SU-DHL-6 (cell line): ENCODE results near the gene RB1.

Experiments
- H2AFZ ChIP-seq: fragments of 200-600 bp; sonication (generic); 2 replicates; pipeline ENCODE4 v1.6.1; 2014; ENCODE audit warnings: low read depth, mild to moderate bottlenecking, moderate library complexity, mixed read lengths, antibody characterized with exemption, low read length; ENCODE audit not compliant: severe bottlenecking
- H3F3A ChIP-seq: fragments of 200-600 bp; shearing (Covaris generic); 2 replicates; pipeline ENCODE4 v1.6.0; 2016; ENCODE audit warnings: antibody characterized with exemption, mild to moderate bottlenecking; ENCODE audit not compliant: insufficient read depth
- H3K27ac ChIP-seq: fragments of 200-600 bp; sonication (generic); 2 replicates; pipeline ENCODE4 v1.5.1; 2016; ENCODE audit warnings: low read depth, mild to moderate bottlenecking, low read length, moderate library complexity, mixed read lengths
- H3K27me3 ChIP-seq: fragments of 200-600 bp; sonication (generic), shearing (Covaris generic); 2 replicates; pipeline ENCODE4 v1.6.0; 2014; ENCODE audit warnings: mild to moderate bottlenecking, low read length
- H3K36me3 ChIP-seq: fragments of 200-600 bp; sonication (generic); 2 replicates; pipeline ENCODE4 v1.6.1; 2014; ENCODE audit warnings: mild to moderate bottlenecking, low read length, mixed read lengths
- H3K4me2 ChIP-seq: fragments of 300-600, 200-600 bp; shearing (Covaris generic), sonication (generic); 2 replicates; pipeline ENCODE4 v1.6.0; 2014; ENCODE audit warnings: low read length, low read depth, mild to moderate bottlenecking; ENCODE audit not compliant: poor library complexity, severe bottlenecking
- H3K4me3 ChIP-seq: fragments of 200-600 bp; sonication (generic); 2 replicates; pipeline ENCODE4 v1.5.1; 2014; ENCODE audit warnings: antibody characterized with exemption, low read length, mild to moderate bottlenecking, mixed read lengths; ENCODE audit not compliant: insufficient read depth, poor library complexity, severe bottlenecking
- H3K79me2 ChIP-seq: fragments of 200-600 bp; sonication (generic); 2 replicates; pipeline ENCODE4 v1.6.1; 2014; ENCODE audit warnings: mild to moderate bottlenecking, low read length, moderate library complexity; ENCODE audit not compliant: insufficient read depth
- H3K9ac ChIP-seq: fragments of 200-600 bp; sonication (generic); 2 replicates; pipeline ENCODE4 v1.7.0; 2014; ENCODE audit warnings: mild to moderate bottlenecking, low read length
- H3K9me2 ChIP-seq: fragments of 200-600 bp; sonication (generic); replicated peaks from 2 replicates; pipeline ENCODE4 v1.6.1; 2014; ENCODE audit warnings: low read length; ENCODE audit not compliant: insufficient read depth
- H3K9me3 ChIP-seq: fragments of 200-600 bp; sonication (generic); 2 replicates; pipeline ENCODE4 v1.6.1; 2014; ENCODE audit warnings: low read length, mixed read lengths; ENCODE audit not compliant: insufficient read depth
- H4K20me1 ChIP-seq: fragments of 200-600 bp; sonication (generic); 2 replicates; pipeline ENCODE4 v1.6.1; 2014; ENCODE audit warnings: low read depth, mild to moderate bottlenecking, antibody characterized with exemption, low read length, moderate library complexity, mixed read lengths
- CTCF ChIP-seq: fragments of 200-600 bp; sonication (generic); IDR thresholded peaks from one replicate; pipeline ENCODE4 v1.5.1; 2017; ENCODE audit warnings: antibody characterized with exemption, mild to moderate bottlenecking, low read length, moderate library complexity; ENCODE audit not compliant: insufficient read depth, poor library complexity, severe bottlenecking
- EZH2phosphoT487 ChIP-seq: fragments of 200-600 bp; sonication (generic), shearing (Covaris generic); conservative IDR thresholded peaks from 2 replicates; pipeline ENCODE4 v1.6.1; 2018; ENCODE audit warnings: mild to moderate bottlenecking, antibody characterized with exemption, low read length, moderate library complexity, mixed read lengths

The RB1 gene

GRCh38 chr13:48475230-48475629, 171.7 kb downstream of the RB1 start:
- H3K79me2 ChIP-seq: no peaks in the 10 kb centered on the region
- H3K36me3 ChIP-seq: peaks cover 45% of the 10 kb centered on the region
- peaks cover 7% of the 10 kb centered on the region; the same call in 1 of the 2 replicates for H3F3A ChIP-seq
- H3K27me3 ChIP-seq: no peaks in the 10 kb centered on the region
- H3K9ac ChIP-seq: no peak overlapping the region
- no peak overlapping the region for H3K4me2 ChIP-seq
- no peak overlapping the region for H3K4me3 ChIP-seq
- H3K9me3 ChIP-seq: no peaks in the 10 kb centered on the region
- no peak overlapping the region for H3K27ac ChIP-seq
- H2AFZ ChIP-seq: no peak overlapping the region
- TF ChIP-seq CTCF (no peak), EZH2phosphoT487 (no peak)
- no peaks in the 10 kb centered on the region for H3K9me2 ChIP-seq
- no peaks in the 10 kb centered on the region for H4K20me1 ChIP-seq

- Histone ChIP-seq H3K27ac (no peak overlapping the region), H3K79me2 (no peaks in the 10 kb centered on the region), H3K36me3 (peaks cover 52% of the 10 kb centered on the region), H3K4me3 (no peak overlapping the region), H3K9ac (no peak overlapping the region), H3K9me2 (no peaks in the 10 kb centered on the region), H4K20me1 (no peaks in the 10 kb centered on the region), H3K4me2 (no peak overlapping the region), H3F3A (peaks cover 14% of the 10 kb centered on the region; the same call in 1 of the 2 replicates), H3K9me3 (no peaks in the 10 kb centered on the region), H3K27me3 (no peaks in the 10 kb centered on the region), H2AFZ (no peak overlapping the region)
- TF ChIP-seq CTCF (no peak), EZH2phosphoT487 (no peak)
These were observed 172.7 kb downstream of the RB1 start for GRCh38 chr13:48476215-48476614.

- Histone ChIP-seq H3K4me3 (no peak overlapping the region), H3K9me2 (no peaks in the 10 kb centered on the region), H3K27ac (peak overlapping the region; percentile 16; the same call in 1 of the 2 replicates), H4K20me1 (no peaks in the 10 kb centered on the region), H3K9ac (no peak overlapping the region), H3K27me3 (no peaks in the 10 kb centered on the region), H3K36me3 (peaks cover 52% of the 10 kb centered on the region), H3K9me3 (no peaks in the 10 kb centered on the region), H3F3A (peaks cover 15% of the 10 kb centered on the region; the same call in 1 of the 2 replicates), H3K4me2 (no peak overlapping the region), H3K79me2 (no peaks in the 10 kb centered on the region), H2AFZ (no peak overlapping the region)
- TF ChIP-seq EZH2phosphoT487 (no peak), CTCF (no peak)
These were observed 173.1 kb downstream of the RB1 start for GRCh38 chr13:48476686-48477085.
